PC-3 (cell line): Measurements from ENCODE around the gene GNB1. TPM values are rescaled to one million over a fixed set of nuclear protein-coding genes. Genes with fewer than 3 reads are reported as not detected.

Experiments
- ATAC-seq: fragments of 200-7000 bp; cut with Tn5 transposase; 2 replicates; pipeline ENCODE4 v1.9.1; 2020; ENCODE audit warnings: mild to moderate bottlenecking, moderate library complexity
- BruUV-seq: library from RNA; stranded (reverse); fragments of 400-500 nt; replicated peaks from 2 replicates; lab custom pipeline; 2021; lab: Mats Ljungman, UMichigan
- CTCF ChIA-PET: fragments of 300-600 bp; sonication (Branson Sonifier 250); formaldehyde crosslinking; loops from one replicate; lab custom pipeline; 2022; ENCODE audit warnings: antibody characterized with exemption; lab: Charles Lee
- POLR2A ChIA-PET: fragments of 300-600 bp; sonication (Branson Sonifier 250); formaldehyde crosslinking; loops from one replicate; lab custom pipeline; 2022; ENCODE audit warnings: antibody characterized with exemption; ENCODE audit not compliant: unreplicated experiment; lab: Charles Lee
- DNase-seq: peaks from one replicate; pipeline ENCODE4 v3.0.0-alpha.2; 2015
- H2AFZ ChIP-seq: fragments of 300-600 bp; sonication (generic); 2 replicates; pipeline ENCODE4 v1.6.0; 2016; ENCODE audit warnings: antibody characterized with exemption, low read length
- H3F3A ChIP-seq: fragments of 300-600 bp; sonication (generic); one replicate; pipeline ENCODE4 v1.6.0; 2017; ENCODE audit warnings: antibody characterized with exemption, low read length, control low read depth, mild to moderate bottlenecking; ENCODE audit not compliant: unreplicated experiment
- H3K27ac ChIP-seq: fragments of 300-600 bp; sonication (generic); 2 replicates; pipeline ENCODE4 v1.5.1; 2016; ENCODE audit warnings: mild to moderate bottlenecking, low read length
- H3K27me3 ChIP-seq: fragments of 300-600 bp; sonication (generic); 2 replicates; pipeline ENCODE4 v1.6.1; 2016; ENCODE audit warnings: low read length, mixed read lengths
- H3K36me3 ChIP-seq: fragments of 300-600 bp; sonication (generic); 2 replicates; pipeline ENCODE4 v1.6.1; 2016; ENCODE audit warnings: low read depth, mixed run types, low read length, mixed read lengths
- H3K4me1 ChIP-seq: fragments of 300-600 bp; sonication (generic); 2 replicates; pipeline ENCODE4 v1.5.1; 2016; ENCODE audit warnings: low read length; ENCODE audit not compliant: insufficient read depth
- H3K4me2 ChIP-seq: fragments of 300-600 bp; sonication (generic); 2 replicates; pipeline ENCODE4 v1.6.0; 2016; ENCODE audit warnings: low read length
- H3K4me3 ChIP-seq: fragments of 300-600 bp; sonication (generic); 2 replicates; pipeline ENCODE4 v1.5.1; 2016; ENCODE audit warnings: mild to moderate bottlenecking, low read length, mixed read lengths
- H3K79me2 ChIP-seq: fragments of 300-600 bp; sonication (generic); 2 replicates; pipeline ENCODE4 v1.6.1; 2017; ENCODE audit warnings: low read length, mixed read lengths
- H3K9ac ChIP-seq: fragments of 300-600 bp; sonication (generic); 2 replicates; pipeline ENCODE4 v1.6.0; 2016; ENCODE audit warnings: mild to moderate bottlenecking, low read length
- H3K9me2 ChIP-seq: fragments of 300-600 bp; sonication (generic); replicated peaks from 2 replicates; pipeline ENCODE4 v1.6.1; 2016; ENCODE audit warnings: mixed run types, low read length, mixed read lengths
- H3K9me3 ChIP-seq: fragments of 300-600 bp; sonication (generic); 2 replicates; pipeline ENCODE4 v1.6.1; 2016; ENCODE audit warnings: low read length, mixed read lengths
- H4K20me1 ChIP-seq: fragments of 300-600 bp; sonication (generic); 2 replicates; pipeline ENCODE4 v1.6.1; 2016; ENCODE audit warnings: low read length, mixed read lengths
- CTCF ChIP-seq: fragments of 300-600 bp; sonication (generic); conservative IDR thresholded peaks from 2 replicates; pipeline ENCODE4 v1.5.1; 2017; ENCODE audit warnings: antibody characterized with exemption, low read depth, mild to moderate bottlenecking, low read length
- EZH2 ChIP-seq: fragments of 300-600 bp; sonication (generic); IDR thresholded peaks from one replicate; pipeline ENCODE4 v1.6.1; 2017; ENCODE audit warnings: antibody characterized with exemption, mild to moderate bottlenecking, low read length; ENCODE audit not compliant: unreplicated experiment
- EZH2phosphoT487 ChIP-seq: fragments of 300-600 bp; sonication (generic); IDR thresholded peaks from 2 replicates; pipeline ENCODE4 v1.6.1; 2018; ENCODE audit warnings: mild to moderate bottlenecking, antibody characterized with exemption, low read length, borderline replicate concordance
- intact Hi-C: fragments of 100-400 bp; cut with micrococcal nuclease; formaldehyde crosslinking; loops from 2 replicates; pipeline ENCODE4 v1.9.0; 2023
- total RNA-seq: library from RNA; depleted of rRNA; stranded (reverse); fragments of >200 nt; gene quantifications from 2 replicates; pipeline ENCODE4 v1.2.3, GENCODE V29; 2014

GNB1 gene
- total RNA-seq, 1 experiment from 2014 or later, result 125 TPM

GRCh38 chr1:1908506-1908791, 17.6 kb upstream of the GNB1 start:
- TF ChIP-seq EZH2, result no peak
- no peak for TF ChIP-seq EZH2phosphoT487
- TF ChIP-seq CTCF, result no peak
- DNase-seq, result peak; percentile 27
- H3K79me2 ChIP-seq, result no peaks in the 10 kb centered on the region
- H3K36me3 ChIP-seq, result no peaks in the 10 kb centered on the region
- no peaks in the 10 kb centered on the region for H3K9me3 ChIP-seq
- intact Hi-C loops, result loop anchor here (2.0 to 10.0 kb wide), 3 partner anchors 18 to 224 kb away; partner anchors contain the start of gene GNB1
- H3K4me3 ChIP-seq, result peak overlapping the region; percentile 87
- no peaks in the 10 kb centered on the region for H3F3A ChIP-seq
- no peak overlapping the region for H3K27ac ChIP-seq
- no peaks in the 10 kb centered on the region for H3K27me3 ChIP-seq
- H3K9me2 ChIP-seq, result no peaks in the 10 kb centered on the region
- H2AFZ ChIP-seq, result peak overlapping the region; percentile 87
- BruUV-seq, result no TSS peak
- H3K4me1 ChIP-seq, result peaks cover 15% of the 10 kb centered on the region
- POLR2A ChIA-PET, result interaction anchor here (0.6 kb wide), 5 partner anchors 20 to 150 kb away, joined by 3 to 12 read pairs (median 5); no protein-coding TSS in a partner anchor
- no peaks in the 10 kb centered on the region for H4K20me1 ChIP-seq
- no peak; the same call in none of the 2 replicates for ATAC-seq
- H3K4me2 ChIP-seq, result peak overlapping the region; percentile 94
- CTCF ChIA-PET, result interaction anchor here (0.6 to 1.4 kb wide), 10 partner anchors 9 to 138 kb away, joined by 3 to 15 read pairs (median 5); no protein-coding TSS in a partner anchor
- H3K9ac ChIP-seq, result peak overlapping the region; percentile 83

GRCh38 chr1:1907098-1907736, 16.3 kb upstream of the GNB1 start:
- CTCF ChIA-PET, result interaction anchor here (1.6 kb wide), 1 partner anchor 9 kb away, joined by 5 read pairs; no protein-coding TSS in a partner anchor
- no peaks in the 10 kb centered on the region for H3K9me2 ChIP-seq
- no peak overlapping the region for H3K4me3 ChIP-seq
- no peak for TF ChIP-seq EZH2phosphoT487
- no peak for TF ChIP-seq CTCF
- TF ChIP-seq EZH2, result no peak
- no peaks in the 10 kb centered on the region for H3K27me3 ChIP-seq
- H3K27ac ChIP-seq, result no peak overlapping the region
- no peaks in the 10 kb centered on the region for H3K36me3 ChIP-seq
- ATAC-seq (no peak), DNase-seq (no peak)
- H2AFZ ChIP-seq, result no peak overlapping the region
- H3F3A ChIP-seq, result no peaks in the 10 kb centered on the region
- no TSS peak for BruUV-seq
- H3K9me3 ChIP-seq, result no peaks in the 10 kb centered on the region
- POLR2A ChIA-PET, result no interaction called here
- H3K79me2 ChIP-seq, result no peaks in the 10 kb centered on the region
- peaks cover 15% of the 10 kb centered on the region for H3K4me1 ChIP-seq
- intact Hi-C loops, result loop anchor here (5.0 to 10.0 kb wide), 2 partner anchors 150 to 222 kb away; no protein-coding TSS in a partner anchor
- no peak overlapping the region for H3K9ac ChIP-seq
- H3K4me2 ChIP-seq, result no peak overlapping the region
- no peaks in the 10 kb centered on the region for H4K20me1 ChIP-seq
